Liver (tissue), 9 donors: Measurements from ENCODE around the gene BSDC1. TPM values are rescaled to one million over a fixed set of nuclear protein-coding genes. Genes with fewer than 3 reads are reported as not detected.
A peak's percentile ranks its signal among the peaks of the same experiment; 100 is the strongest.

ENCODE experiments used
- DNase-seq: peaks from one replicate; pipeline ENCODE4 v3.0.0-alpha.2; 2017; ENCODE audit warnings: low spot score
- H3K27ac ChIP-seq, 2 donors: one replicate each; pipeline ENCODE4 v1.7.0; 2013; ENCODE audit warnings: inconsistent platforms in 2 of 2, low read length in 2 of 2, control low read depth in 1 of 2, low read depth in 1 of 2, mild to moderate bottlenecking in 1 of 2
- H3K27me3 ChIP-seq, 4 donors: one replicate each; pipeline versions ENCODE4 v1.6.1 to v1.7.0; 2013; ENCODE audit warnings: low read length in 3 of 4, inconsistent platforms in 1 of 4, mild to moderate bottlenecking in 1 of 4, moderate library complexity in 1 of 4; ENCODE audit not compliant: control insufficient read depth in 4 of 4, insufficient read depth in 4 of 4
- H3K36me3 ChIP-seq, 4 donors: one replicate each; pipeline versions ENCODE4 v1.6.1 to v1.7.0; 2013; ENCODE audit warnings: low read length in 3 of 4, mild to moderate bottlenecking in 3 of 4, low read depth in 1 of 4, moderate library complexity in 1 of 4; ENCODE audit not compliant: control insufficient read depth in 4 of 4, insufficient read depth in 3 of 4
- H3K4me1 ChIP-seq, 4 donors: one replicate each; pipeline versions ENCODE4 v1.6.1 to v1.7.0; 2013; ENCODE audit warnings: low read length in 3 of 4, mild to moderate bottlenecking in 3 of 4, moderate library complexity in 1 of 4; ENCODE audit not compliant: control insufficient read depth in 4 of 4, insufficient read depth in 4 of 4
- H3K4me3 ChIP-seq, 3 donors: one replicate each; pipeline versions ENCODE4 v1.6.1 to v1.7.0; 2013; ENCODE audit warnings: low read length in 3 of 3, control low read depth in 1 of 3, low read depth in 1 of 3, mild to moderate bottlenecking in 1 of 3
- H3K9ac ChIP-seq, 2 donors: one replicate each; pipeline ENCODE4 v1.7.0; 2013; ENCODE audit warnings: low read length in 2 of 2, mild to moderate bottlenecking in 2 of 2, moderate library complexity in 2 of 2, control low read depth in 1 of 2, low read depth in 1 of 2
- H3K9me3 ChIP-seq, 4 donors: one replicate each; pipeline versions ENCODE4 v1.6.1 to v1.7.0; 2013; ENCODE audit warnings: low read length in 3 of 4; ENCODE audit not compliant: control insufficient read depth in 4 of 4
- ATF3 ChIP-seq: IDR thresholded peaks from 2 replicates; pipeline ENCODE4 v1.6.1; 2016; ENCODE audit warnings: antibody characterized with exemption
- EGR1 ChIP-seq, 2 donors: IDR thresholded peaks; 2 replicates each; pipeline ENCODE4 v1.6.1; 2016 to 2018; ENCODE audit warnings: antibody characterized with exemption in 2 of 2, low read depth in 2 of 2
- FOXA1 ChIP-seq: IDR thresholded peaks from 2 replicates; pipeline ENCODE4 v1.6.1; 2016; ENCODE audit warnings: antibody characterized with exemption
- FOXA2 ChIP-seq: IDR thresholded peaks from 2 replicates; pipeline ENCODE4 v1.6.1; 2016; ENCODE audit warnings: antibody characterized with exemption
- GABPA ChIP-seq, 2 donors: IDR thresholded peaks in 1 of 2; conservative IDR thresholded peaks in 1 of 2; 2 replicates each; pipeline ENCODE4 v1.6.1; 2016; ENCODE audit warnings: antibody characterized with exemption in 2 of 2, mild to moderate bottlenecking in 1 of 2, moderate library complexity in 1 of 2
- HNF4A ChIP-seq, 2 donors: conservative IDR thresholded peaks; 2 replicates each; pipeline ENCODE4 v1.6.1; 2016; ENCODE audit warnings: antibody characterized with exemption in 2 of 2, mild to moderate bottlenecking in 2 of 2
- HNF4G ChIP-seq: IDR thresholded peaks from 2 replicates; pipeline ENCODE4 v1.6.1; 2016; ENCODE audit warnings: antibody characterized with exemption
- JUND ChIP-seq, 2 donors: IDR thresholded peaks; 2 replicates each; pipeline ENCODE4 v1.6.1; 2016; ENCODE audit warnings: antibody characterized with exemption in 2 of 2
- MAX ChIP-seq: IDR thresholded peaks from 2 replicates; pipeline ENCODE4 v1.6.1; 2016; ENCODE audit warnings: antibody characterized with exemption
- NR2F2 ChIP-seq: IDR thresholded peaks from 2 replicates; pipeline ENCODE4 v1.6.1; 2016; ENCODE audit warnings: antibody characterized with exemption
- RAD21 ChIP-seq, 2 donors: IDR thresholded peaks; 2 replicates each; pipeline ENCODE4 v1.6.1; 2016; ENCODE audit warnings: antibody characterized with exemption in 2 of 2, mild to moderate bottlenecking in 2 of 2
- RXRA ChIP-seq, 2 donors: IDR thresholded peaks; 2 replicates each; pipeline ENCODE4 v1.6.1; 2017 to 2018; ENCODE audit warnings: antibody characterized with exemption in 2 of 2, mild to moderate bottlenecking in 1 of 2
- SP1 ChIP-seq: IDR thresholded peaks from 2 replicates; pipeline ENCODE4 v1.6.1; 2018; ENCODE audit warnings: antibody characterized with exemption, mild to moderate bottlenecking
- TAF1 ChIP-seq: conservative IDR thresholded peaks from 2 replicates; pipeline ENCODE4 v1.6.1; 2016; ENCODE audit warnings: antibody characterized with exemption, mild to moderate bottlenecking
- YY1 ChIP-seq: IDR thresholded peaks from 2 replicates; pipeline ENCODE4 v1.6.1; 2016; ENCODE audit warnings: antibody characterized with exemption, mild to moderate bottlenecking
- ZBTB33 ChIP-seq: IDR thresholded peaks from 2 replicates; pipeline ENCODE4 v1.6.1; 2016; ENCODE audit warnings: antibody characterized with exemption
- WGBS: extraction: QIAGEN DNeasy Blood & Tissue Kit; methylation state at CpG from one replicate; pipeline ENCODE4 v1.1.7; 2013; 5-methylcytosine and 5-hydroxymethylcytosine counted together
- polyA plus RNA-seq, 2 donors: library from polyadenylated mRNA; stranded (reverse) in 1 of 2; unstranded in 1 of 2; fragments of 200-250 nt in 1 of 2; fragments of >200 nt in 1 of 2; fragmentation: Nextera tagmentation in 1 of 2; extraction: Ambion mirVana in 1 of 2; gene quantifications; one replicate each; pipeline versions ENCODE4 v1.2.1 to v1.2.3, GENCODE V29; 2013 to 2015
- total RNA-seq, 2 donors: library from RNA; depleted of rRNA; stranded (reverse); fragments of >200 nt; gene quantifications; one replicate each; pipeline ENCODE4 v1.2.3, GENCODE V29; 2014
- TF ChIP-seq, protein P1 (sequence below): fragments of 150-350 bp; IDR thresholded peaks from 2 replicates; pipeline ENCODE4 v1.5.1; 2017; ENCODE audit warnings: improper control_type of control experiment, low read depth, low read length; ENCODE audit not compliant: missing input control
- TF ChIP-seq, protein P2 (sequence below): IDR thresholded peaks from 2 replicates; pipeline ENCODE4 v1.6.1; 2016; ENCODE audit warnings: antibody characterized with exemption, mild to moderate bottlenecking
- donor health status: healthy.
- donor health status: healthy.
- donor health status: healthy.
- donor health status: healthy.
- donor health status: healthy.

The BSDC1 gene
- total and polyA plus RNA-seq, 4 donors, result 40.0 to 65.9 (median 52.0) TPM

GRCh38 chr1:32353431-32353830, 40.8 kb downstream of the BSDC1 start:
- Histone ChIP-seq H3K9me3 (no peaks in the 10 kb centered on the region), H3K9ac (no peak overlapping the region), H3K4me1 (peaks cover 7 to 40% (median 22%) of the 10 kb centered on the region in 4 donors), H3K27me3 (no peaks in the 10 kb centered on the region), H3K4me3 (no peak overlapping the region), H3K27ac (peak overlapping the region; percentile 40 to 45), H3K36me3 (no peaks in the 10 kb centered on the region)
- WGBS, result 76% methylated on average over 2 of the region's 2 CpGs
- TF ChIP-seq ZBTB33 (no peak), HNF4A (conservative IDR thresholded peaks at IDR 0.05) (no peak), EGR1 (IDR thresholded peaks at IDR 0.05; ENCODE audit: low read depth in 2 of 2) (no peak), SP1 (no peak), ATF3 (no peak), HNF4G (no peak), NR2F2 (no peak), RAD21 (IDR thresholded peaks at IDR 0.05) (no peak), JUND (IDR thresholded peaks at IDR 0.05) (no peak), MAX (no peak), YY1 (no peak), FOXA2 (no peak), TAF1 (no peak), GABPA (IDR thresholded peaks at IDR 0.05 in 1 of 2, conservative IDR thresholded peaks at IDR 0.05 in 1 of 2) (no peak), RXRA (IDR thresholded peaks at IDR 0.05) (no peak), FOXA1 (no peak)
- TF ChIP-seq, protein P1, sequence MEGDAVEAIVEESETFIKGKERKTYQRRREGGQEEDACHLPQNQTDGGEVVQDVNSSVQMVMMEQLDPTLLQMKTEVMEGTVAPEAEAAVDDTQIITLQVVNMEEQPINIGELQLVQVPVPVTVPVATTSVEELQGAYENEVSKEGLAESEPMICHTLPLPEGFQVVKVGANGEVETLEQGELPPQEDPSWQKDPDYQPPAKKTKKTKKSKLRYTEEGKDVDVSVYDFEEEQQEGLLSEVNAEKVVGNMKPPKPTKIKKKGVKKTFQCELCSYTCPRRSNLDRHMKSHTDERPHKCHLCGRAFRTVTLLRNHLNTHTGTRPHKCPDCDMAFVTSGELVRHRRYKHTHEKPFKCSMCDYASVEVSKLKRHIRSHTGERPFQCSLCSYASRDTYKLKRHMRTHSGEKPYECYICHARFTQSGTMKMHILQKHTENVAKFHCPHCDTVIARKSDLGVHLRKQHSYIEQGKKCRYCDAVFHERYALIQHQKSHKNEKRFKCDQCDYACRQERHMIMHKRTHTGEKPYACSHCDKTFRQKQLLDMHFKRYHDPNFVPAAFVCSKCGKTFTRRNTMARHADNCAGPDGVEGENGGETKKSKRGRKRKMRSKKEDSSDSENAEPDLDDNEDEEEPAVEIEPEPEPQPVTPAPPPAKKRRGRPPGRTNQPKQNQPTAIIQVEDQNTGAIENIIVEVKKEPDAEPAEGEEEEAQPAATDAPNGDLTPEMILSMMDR, result no peak
- TF ChIP-seq, protein P2, sequence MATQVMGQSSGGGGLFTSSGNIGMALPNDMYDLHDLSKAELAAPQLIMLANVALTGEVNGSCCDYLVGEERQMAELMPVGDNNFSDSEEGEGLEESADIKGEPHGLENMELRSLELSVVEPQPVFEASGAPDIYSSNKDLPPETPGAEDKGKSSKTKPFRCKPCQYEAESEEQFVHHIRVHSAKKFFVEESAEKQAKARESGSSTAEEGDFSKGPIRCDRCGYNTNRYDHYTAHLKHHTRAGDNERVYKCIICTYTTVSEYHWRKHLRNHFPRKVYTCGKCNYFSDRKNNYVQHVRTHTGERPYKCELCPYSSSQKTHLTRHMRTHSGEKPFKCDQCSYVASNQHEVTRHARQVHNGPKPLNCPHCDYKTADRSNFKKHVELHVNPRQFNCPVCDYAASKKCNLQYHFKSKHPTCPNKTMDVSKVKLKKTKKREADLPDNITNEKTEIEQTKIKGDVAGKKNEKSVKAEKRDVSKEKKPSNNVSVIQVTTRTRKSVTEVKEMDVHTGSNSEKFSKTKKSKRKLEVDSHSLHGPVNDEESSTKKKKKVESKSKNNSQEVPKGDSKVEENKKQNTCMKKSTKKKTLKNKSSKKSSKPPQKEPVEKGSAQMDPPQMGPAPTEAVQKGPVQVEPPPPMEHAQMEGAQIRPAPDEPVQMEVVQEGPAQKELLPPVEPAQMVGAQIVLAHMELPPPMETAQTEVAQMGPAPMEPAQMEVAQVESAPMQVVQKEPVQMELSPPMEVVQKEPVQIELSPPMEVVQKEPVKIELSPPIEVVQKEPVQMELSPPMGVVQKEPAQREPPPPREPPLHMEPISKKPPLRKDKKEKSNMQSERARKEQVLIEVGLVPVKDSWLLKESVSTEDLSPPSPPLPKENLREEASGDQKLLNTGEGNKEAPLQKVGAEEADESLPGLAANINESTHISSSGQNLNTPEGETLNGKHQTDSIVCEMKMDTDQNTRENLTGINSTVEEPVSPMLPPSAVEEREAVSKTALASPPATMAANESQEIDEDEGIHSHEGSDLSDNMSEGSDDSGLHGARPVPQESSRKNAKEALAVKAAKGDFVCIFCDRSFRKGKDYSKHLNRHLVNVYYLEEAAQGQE, result no peak
- no peak for DNase-seq
